ENCODE data around the gene TBC1D16. TPM values are rescaled to one million over a fixed set of nuclear protein-coding genes. Genes with fewer than 3 reads are reported as not detected.

The TBC1D16 gene
- total RNA-seq, 1 experiment from 2014 or later: 96.1 TPM

DNA sequence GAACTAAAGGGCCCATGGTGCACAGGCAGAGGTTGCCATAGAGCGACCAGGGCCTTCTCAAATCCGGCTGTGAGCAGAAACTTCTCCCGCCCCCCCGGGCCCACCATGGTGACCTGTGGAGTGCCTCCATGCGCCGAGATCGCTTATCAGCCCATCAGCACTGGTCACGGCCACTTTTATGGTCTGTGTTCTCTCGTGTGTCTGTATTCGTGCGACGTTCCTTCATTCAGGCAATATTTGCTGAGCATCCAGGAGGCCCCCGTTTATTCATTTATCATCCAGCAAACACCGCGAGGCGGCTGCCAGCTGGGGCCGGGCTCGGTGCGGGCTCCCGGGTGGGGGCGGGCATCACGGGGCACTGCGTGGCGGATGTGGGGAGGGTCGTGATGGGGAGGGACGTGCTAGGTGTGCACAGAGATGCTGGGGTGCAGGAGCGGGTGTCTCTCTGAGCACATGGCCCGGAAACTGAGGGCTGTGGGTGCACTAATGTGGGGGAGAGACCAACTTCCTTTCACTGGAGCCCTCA, 108.5 kb downstream of the TBC1D16 start:
- ATAC-seq (no peak), DNase-seq (ENCODE audit: low spot score) (no peak)
- TF ChIP-seq FOXK1 (CRISPR knock-in tag; IDR thresholded peaks at IDR 0.05) (no peak), ATF3 (CRISPR knock-in tag; conservative IDR thresholded peaks at IDR 0.05) (no peak), PRDM15 (CRISPR knock-in tag; IDR thresholded peaks at IDR 0.05) (no peak), GABPB1 (CRISPR knock-in tag; IDR thresholded peaks at IDR 0.05) (no peak), OVOL2 (CRISPR knock-in tag; IDR thresholded peaks at IDR 0.05; ENCODE audit: borderline replicate concordance) (no peak)
- TF ChIP-seq, protein P1, sequence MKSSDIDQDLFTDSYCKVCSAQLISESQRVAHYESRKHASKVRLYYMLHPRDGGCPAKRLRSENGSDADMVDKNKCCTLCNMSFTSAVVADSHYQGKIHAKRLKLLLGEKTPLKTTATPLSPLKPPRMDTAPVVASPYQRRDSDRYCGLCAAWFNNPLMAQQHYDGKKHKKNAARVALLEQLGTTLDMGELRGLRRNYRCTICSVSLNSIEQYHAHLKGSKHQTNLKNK (CRISPR knock-in tag; IDR thresholded peaks at IDR 0.05): no peak
- peaks cover 8% of the 10 kb centered on the region for H3K27me3 Mint-ChIP-seq (ENCODE audit: low read depth)
- ChIA-PET POLR2A (no interaction called here), CTCF (interaction anchor here (1.0 to 2.9 kb wide), 9 partner anchors 31 to 204 kb away, joined by 3 to 15 read pairs (median 4); partner anchors contain the start of genes CBX4 and CBX8)
- H3K4me1 Mint-ChIP-seq: peaks cover 27% of the 10 kb centered on the region
- H3K9me3 Mint-ChIP-seq: no peaks in the 10 kb centered on the region
- no peak overlapping the region for H3K4me3 Mint-ChIP-seq
- H3K36me3 Mint-ChIP-seq: no peaks in the 10 kb centered on the region
- no peak overlapping the region for H3K27ac Mint-ChIP-seq

- no peak overlapping the region for H3K4me3 Mint-ChIP-seq
- H3K27ac Mint-ChIP-seq: no peak overlapping the region
- H3K36me3 Mint-ChIP-seq: no peaks in the 10 kb centered on the region
- CTCF ChIA-PET: interaction anchor here (0.7 to 2.9 kb wide), 13 partner anchors 23 to 204 kb away, joined by 3 to 15 read pairs (median 4); partner anchors contain the start of genes CBX4 and CBX8
- ATAC-seq: no peak
- H3K4me1 Mint-ChIP-seq: peaks cover 23% of the 10 kb centered on the region
- POLR2A ChIA-PET: no interaction called here
- DNase-seq (ENCODE audit: low spot score): no peak
- H3K9me3 Mint-ChIP-seq: no peaks in the 10 kb centered on the region
- peaks cover 8% of the 10 kb centered on the region for H3K27me3 Mint-ChIP-seq (ENCODE audit: low read depth)
- TF ChIP-seq ZNF281 (CRISPR knock-in tag; IDR thresholded peaks at IDR 0.05) (no peak), MXD4 (CRISPR knock-in tag; IDR thresholded peaks at IDR 0.05; ENCODE audit: borderline replicate concordance) (no peak), JUN (CRISPR knock-in tag; IDR thresholded peaks at IDR 0.05) (no peak), NFYB (CRISPR knock-in tag; conservative IDR thresholded peaks at IDR 0.05; ENCODE audit: low read depth) (no peak), ZNF317 (CRISPR knock-in tag; IDR thresholded peaks at IDR 0.05; ENCODE audit: borderline replicate concordance, low read depth) (no peak), MLX (CRISPR knock-in tag; IDR thresholded peaks at IDR 0.05) (no peak), CREB1 (CRISPR knock-in tag; IDR thresholded peaks at IDR 0.05) (no peak), GRHL2 (CRISPR knock-in tag; IDR thresholded peaks at IDR 0.05; ENCODE audit: insufficient replicate concordance, severe bottlenecking) (no peak), GABPB1 (CRISPR knock-in tag; IDR thresholded peaks at IDR 0.05) (no peak), CBFB (CRISPR knock-in tag; IDR thresholded peaks at IDR 0.05; ENCODE audit: low read depth) (no peak), NR3C1 (CRISPR knock-in tag; conservative IDR thresholded peaks at IDR 0.05; ENCODE audit: low read depth) (no peak), E2F5 (CRISPR knock-in tag; IDR thresholded peaks at IDR 0.05) (no peak), SOX15 (CRISPR knock-in tag; IDR thresholded peaks at IDR 0.05) (no peak)
- TF ChIP-seq, protein P2, sequence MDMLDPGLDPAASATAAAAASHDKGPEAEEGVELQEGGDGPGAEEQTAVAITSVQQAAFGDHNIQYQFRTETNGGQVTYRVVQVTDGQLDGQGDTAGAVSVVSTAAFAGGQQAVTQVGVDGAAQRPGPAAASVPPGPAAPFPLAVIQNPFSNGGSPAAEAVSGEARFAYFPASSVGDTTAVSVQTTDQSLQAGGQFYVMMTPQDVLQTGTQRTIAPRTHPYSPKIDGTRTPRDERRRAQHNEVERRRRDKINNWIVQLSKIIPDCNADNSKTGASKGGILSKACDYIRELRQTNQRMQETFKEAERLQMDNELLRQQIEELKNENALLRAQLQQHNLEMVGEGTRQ (CRISPR knock-in tag; IDR thresholded peaks at IDR 0.05): no peak
- TF ChIP-seq, protein P3, sequence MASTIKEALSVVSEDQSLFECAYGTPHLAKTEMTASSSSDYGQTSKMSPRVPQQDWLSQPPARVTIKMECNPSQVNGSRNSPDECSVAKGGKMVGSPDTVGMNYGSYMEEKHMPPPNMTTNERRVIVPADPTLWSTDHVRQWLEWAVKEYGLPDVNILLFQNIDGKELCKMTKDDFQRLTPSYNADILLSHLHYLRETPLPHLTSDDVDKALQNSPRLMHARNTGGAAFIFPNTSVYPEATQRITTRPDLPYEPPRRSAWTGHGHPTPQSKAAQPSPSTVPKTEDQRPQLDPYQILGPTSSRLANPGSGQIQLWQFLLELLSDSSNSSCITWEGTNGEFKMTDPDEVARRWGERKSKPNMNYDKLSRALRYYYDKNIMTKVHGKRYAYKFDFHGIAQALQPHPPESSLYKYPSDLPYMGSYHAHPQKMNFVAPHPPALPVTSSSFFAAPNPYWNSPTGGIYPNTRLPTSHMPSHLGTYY (CRISPR knock-in tag; IDR thresholded peaks at IDR 0.05): no peak
These were observed 109.0 kb downstream of the TBC1D16 start for GRCh38 chr17:79926605-79927135.
